Smooth muscle cell (in vitro differentiated cells): Measurements from ENCODE around the gene ARHGAP32. TPM values are rescaled to one million over a fixed set of nuclear protein-coding genes. Genes with fewer than 3 reads are reported as not detected.

Source experiments
- DNase-seq: peaks from one replicate; lab custom pipeline; 2025; ENCODE audit not compliant: unreplicated experiment; lab: John Stamatoyannopoulos, UW
- H2AFZ ChIP-seq: fragments of 200-600 bp; sonication (generic); 2 replicates; pipeline ENCODE4 v1.6.0; 2016; ENCODE audit warnings: antibody characterized with exemption, low read depth, mild to moderate bottlenecking
- H3F3A ChIP-seq: fragments of 200-600 bp; sonication (generic); 2 replicates; pipeline ENCODE4 v1.6.0; 2017; ENCODE audit warnings: antibody characterized with exemption, low read depth
- H3K27ac ChIP-seq: fragments of 200-600 bp; sonication (generic); 2 replicates; pipeline ENCODE4 v1.5.1; 2016; ENCODE audit warnings: low read depth, mild to moderate bottlenecking
- H3K27me3 ChIP-seq: fragments of 200-600 bp; sonication (generic); 2 replicates; pipeline ENCODE4 v1.6.1; 2016; ENCODE audit warnings: low read depth, mild to moderate bottlenecking
- H3K36me3 ChIP-seq: fragments of 200-600 bp; sonication (generic); 2 replicates; pipeline ENCODE4 v1.5.1; 2016; ENCODE audit warnings: low read depth
- H3K4me1 ChIP-seq: fragments of 200-600 bp; sonication (generic); 2 replicates; pipeline ENCODE4 v1.5.1; 2016; ENCODE audit warnings: low read depth
- H3K4me2 ChIP-seq: fragments of 200-600 bp; sonication (generic); 2 replicates; pipeline ENCODE4 v1.6.0; 2016; ENCODE audit warnings: mild to moderate bottlenecking
- H3K4me3 ChIP-seq: fragments of 200-600 bp; sonication (generic); 2 replicates; pipeline ENCODE4 v1.5.1; 2016; ENCODE audit warnings: mild to moderate bottlenecking
- H3K79me2 ChIP-seq: fragments of 200-600 bp; sonication (generic); 2 replicates; pipeline ENCODE4 v1.6.0; 2016; ENCODE audit warnings: low read depth, mild to moderate bottlenecking
- H3K9ac ChIP-seq: fragments of 200-600 bp; sonication (generic); 2 replicates; pipeline ENCODE4 v1.6.0; 2016; ENCODE audit warnings: low read depth
- H3K9me3 ChIP-seq: fragments of 200-600 bp; sonication (generic); replicated peaks from 2 replicates; pipeline ENCODE4 v1.5.1; 2016; ENCODE audit warnings: low read depth
- H4K20me1 ChIP-seq: fragments of 200-600 bp; sonication (generic); 2 replicates; pipeline ENCODE4 v1.6.0; 2016; ENCODE audit warnings: low read depth
- CTCF ChIP-seq: fragments of 200-600 bp; sonication (generic); IDR thresholded peaks from 2 replicates; pipeline ENCODE4 v1.5.1; 2017; ENCODE audit warnings: borderline replicate concordance, mild to moderate bottlenecking, antibody characterized with exemption; ENCODE audit not compliant: insufficient read depth, poor library complexity, severe bottlenecking
- WGBS: methylation state at CpG from one replicate; pipeline ENCODE4 v1.1.7; 2016; ENCODE audit warnings: low lambda C conversion rate; 5-methylcytosine and 5-hydroxymethylcytosine counted together
- polyA plus RNA-seq: library from polyadenylated mRNA; unstranded; fragments of >200 nt; fragmentation: Nextera tagmentation; extraction: Ambion mirVana; gene quantifications from 2 replicates; pipeline ENCODE4 v1.2.1, GENCODE V29; 2016
- total RNA-seq: library from RNA; depleted of rRNA; stranded (reverse); fragments of >200 nt; gene quantifications from 2 replicates; pipeline ENCODE4 v1.2.3, GENCODE V29; 2014

ARHGAP32 gene
- total and polyA plus RNA-seq, 2 experiments from 2014 or later: 8.8 to 17.8 TPM

GRCh38 chr11:128928400-128928799, 263.7 kb downstream of the ARHGAP32 start:
- H3K9ac ChIP-seq: no peak overlapping the region
- H3K4me2 ChIP-seq: no peak overlapping the region
- peaks cover 18% of the 10 kb centered on the region for H3K27me3 ChIP-seq
- no peaks in the 10 kb centered on the region for H3K79me2 ChIP-seq
- H3K27ac ChIP-seq: no peak overlapping the region
- no peak overlapping the region for H2AFZ ChIP-seq
- H4K20me1 ChIP-seq: no peaks in the 10 kb centered on the region
- no peak for DNase-seq
- WGBS: 86% methylated on average over 5 of the region's 5 CpGs
- H3F3A ChIP-seq: no peaks in the 10 kb centered on the region
- H3K9me3 ChIP-seq: no peaks in the 10 kb centered on the region
- H3K4me1 ChIP-seq: peaks cover 7% of the 10 kb centered on the region
- no peak for TF ChIP-seq CTCF
- H3K36me3 ChIP-seq: no peaks in the 10 kb centered on the region
- H3K4me3 ChIP-seq: no peak overlapping the region

DNA sequence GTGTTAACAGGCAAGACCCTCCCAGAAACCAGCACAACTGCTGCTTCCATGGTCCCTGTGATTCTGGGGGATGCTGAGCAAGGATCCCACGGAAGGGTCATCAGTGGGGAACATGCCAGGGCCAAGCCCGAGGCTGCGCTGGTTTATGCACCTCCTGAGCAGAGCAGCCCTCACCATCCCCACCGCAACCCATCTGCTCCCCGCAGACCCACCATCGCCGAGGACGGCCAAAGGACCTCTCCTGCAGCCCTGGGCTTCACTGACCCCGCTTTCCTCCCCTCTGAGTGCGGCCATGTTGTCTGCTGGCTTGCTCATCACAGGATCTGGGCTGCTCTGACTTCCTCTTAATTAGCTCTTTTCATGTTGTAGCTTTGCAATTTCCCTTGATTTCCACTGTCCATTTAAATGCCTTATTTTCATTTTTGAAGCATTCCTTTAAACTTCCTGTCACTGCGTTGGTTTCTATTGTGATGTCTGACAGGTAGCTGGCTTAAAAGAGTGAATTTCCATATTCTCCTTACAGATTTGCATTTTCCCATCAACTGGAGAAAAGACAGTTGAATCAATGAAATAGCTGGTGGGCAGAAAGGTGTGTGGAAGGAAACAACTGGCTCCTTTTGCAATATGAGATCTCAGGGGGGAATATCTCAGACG, 264.3 kb downstream of the ARHGAP32 start:
- peaks cover 18% of the 10 kb centered on the region for H3K27me3 ChIP-seq
- no peak overlapping the region for H3K9ac ChIP-seq
- H4K20me1 ChIP-seq: no peaks in the 10 kb centered on the region
- no peaks in the 10 kb centered on the region for H3K79me2 ChIP-seq
- no peaks in the 10 kb centered on the region for H3K9me3 ChIP-seq
- H2AFZ ChIP-seq: no peak overlapping the region
- 73% methylated on average over 12 of the region's 12 CpGs for WGBS
- no peaks in the 10 kb centered on the region for H3K36me3 ChIP-seq
- TF ChIP-seq CTCF: no peak
- DNase-seq: no peak
- H3F3A ChIP-seq: no peaks in the 10 kb centered on the region
- no peak overlapping the region for H3K27ac ChIP-seq
- H3K4me3 ChIP-seq: no peak overlapping the region
- H3K4me2 ChIP-seq: no peak overlapping the region
- H3K4me1 ChIP-seq: peaks cover 7% of the 10 kb centered on the region

DNA sequence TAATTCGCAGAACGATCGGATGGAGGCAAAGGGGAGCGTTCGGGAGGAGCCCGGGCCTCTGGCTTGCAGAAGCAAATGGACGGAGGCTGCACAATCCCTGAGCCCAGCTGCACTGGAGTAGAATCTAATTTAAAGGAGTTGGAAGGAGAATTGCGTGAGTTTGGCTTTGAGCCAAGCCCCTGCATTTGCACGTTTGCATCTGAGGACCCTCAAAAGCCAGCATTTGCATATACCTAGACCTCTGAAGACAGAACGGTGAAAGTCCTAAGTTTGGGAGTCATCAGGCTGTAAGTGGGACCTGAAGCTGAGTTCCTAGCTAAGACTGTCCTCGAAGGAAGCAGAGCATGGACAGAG, 265.0 kb downstream of the ARHGAP32 start:
- H3K9ac ChIP-seq: no peak overlapping the region
- H2AFZ ChIP-seq: no peak overlapping the region
- H3K4me2 ChIP-seq: no peak overlapping the region
- H3K27me3 ChIP-seq: peaks cover 18% of the 10 kb centered on the region
- H4K20me1 ChIP-seq: no peaks in the 10 kb centered on the region
- no peaks in the 10 kb centered on the region for H3K36me3 ChIP-seq
- no peak for DNase-seq
- no peaks in the 10 kb centered on the region for H3F3A ChIP-seq
- H3K9me3 ChIP-seq: no peaks in the 10 kb centered on the region
- H3K27ac ChIP-seq: no peak overlapping the region
- no peak overlapping the region for H3K4me3 ChIP-seq
- WGBS: 74% methylated on average over 11 of the region's 11 CpGs
- TF ChIP-seq CTCF: no peak
- H3K79me2 ChIP-seq: no peaks in the 10 kb centered on the region
- H3K4me1 ChIP-seq: peaks cover 7% of the 10 kb centered on the region
